Uterus (tissue), 4 donors: ENCODE results near the gene SSBP3. TPM values are rescaled to one million over a fixed set of nuclear protein-coding genes. Genes with fewer than 3 reads are reported as not detected.

Source experiments
- DNase-seq, 2 donors: peaks; one replicate each; pipeline ENCODE4 v3.0.0-alpha.2; 2019 to 2020
- H3K27ac ChIP-seq, 2 donors: fragments of 200-600 bp; sonication (generic); 1 replicate in 1 of 2; 2 replicates in 1 of 2; pipeline ENCODE4 v1.5.1; 2016 to 2018
- H3K27me3 ChIP-seq, 2 donors: fragments of 200-600 bp; sonication (generic); one replicate each; pipeline ENCODE4 v1.5.1; 2018 to 2019; ENCODE audit warnings: control low read depth in 1 of 2
- H3K36me3 ChIP-seq, 2 donors: fragments of 200-600 bp; sonication (generic); one replicate each; pipeline ENCODE4 v1.5.1; 2019; ENCODE audit warnings: control low read depth in 1 of 2
- H3K4me1 ChIP-seq, 2 donors: fragments of 200-600 bp; sonication (generic); one replicate each; pipeline ENCODE4 v1.5.1; 2018 to 2019; ENCODE audit warnings: control low read depth in 1 of 2
- H3K4me3 ChIP-seq, 2 donors: fragments of 200-600 bp; sonication (generic); 1 replicate in 1 of 2; 2 replicates in 1 of 2; pipeline ENCODE4 v1.5.1; 2018 to 2019; ENCODE audit warnings: mild to moderate bottlenecking in 1 of 2
- H3K9me3 ChIP-seq, 2 donors: fragments of 200-600 bp; sonication (generic); one replicate each; pipeline ENCODE4 v1.5.1; 2019; ENCODE audit warnings: control low read depth in 1 of 2
- CTCF ChIP-seq, 4 experiments: fragments of 200-600 bp in 2 of 4; fragments of 450-650 bp in 2 of 4; sonication (generic) in 2 of 4; IDR thresholded peaks; one replicate each; pipeline ENCODE4 v1.5.1; 2016 to 2019; ENCODE audit warnings: antibody characterized with exemption in 4 of 4, mild to moderate bottlenecking in 2 of 4, moderate library complexity in 1 of 4
- POLR2A ChIP-seq, 2 donors: fragments of 450-650 bp; IDR thresholded peaks; one replicate each; pipeline ENCODE4 v1.6.1; 2016; ENCODE audit warnings: antibody characterized with exemption in 2 of 2, mild to moderate bottlenecking in 1 of 2, moderate library complexity in 1 of 2
- intact Hi-C: fragments of 100-400 bp; cut with DNase I; formaldehyde crosslinking; loops from one replicate; pipeline ENCODE4 v1.15.1; 2023; ENCODE audit warnings: low total_unique reads
- total RNA-seq, 4 donors: library from RNA; depleted of rRNA in 3 of 4; stranded (reverse); fragments of >200 nt in 3 of 4; gene quantifications; one replicate each; pipeline versions ENCODE4 v1.1.0 to v1.2.4, GENCODE V29; 2014 to 2023
- donor health status: DM: yes; HTN: yes; CAD: no.

Gene SSBP3
- total RNA-seq, 4 donors from 2014 or later: 19.7 to 125 (median 31.4) TPM

GRCh38 chr1:54371038-54371941, 34.9 kb downstream of the SSBP3 start:
- Histone ChIP-seq H3K9me3 (no peaks in the 10 kb centered on the region), H3K4me3 (no peak overlapping the region), H3K27ac (no peak overlapping the region), H3K36me3 (no peaks in the 10 kb centered on the region), H3K27me3 (no peaks in the 10 kb centered on the region), H3K4me1 (peaks cover 0 to 4% of the 10 kb centered on the region in 2 donors)
- DNase-seq: no peak
- TF ChIP-seq CTCF (IDR thresholded peaks at IDR 0.05) (no peak), POLR2A (IDR thresholded peaks at IDR 0.05) (no peak)
- intact Hi-C loops: no loop called here

- Histone ChIP-seq H3K27ac (no peak overlapping the region), H3K27me3 (no peaks in the 10 kb centered on the region), H3K4me1 (no peaks in the 10 kb centered on the region), H3K36me3 (no peaks in the 10 kb centered on the region), H3K9me3 (no peaks in the 10 kb centered on the region), H3K4me3 (no peak overlapping the region)
- DNase-seq: no peak
- intact Hi-C loops: no loop called here
- no peak for TF ChIP-seq POLR2A (IDR thresholded peaks at IDR 0.05)
- TF ChIP-seq CTCF (IDR thresholded peaks at IDR 0.05): no peak
Measured at GRCh38 chr1:54370287-54370989, 35.8 kb downstream of the SSBP3 start.

- Histone ChIP-seq H3K4me1 (no peaks in the 10 kb centered on the region), H3K27me3 (no peaks in the 10 kb centered on the region), H3K4me3 (no peak overlapping the region), H3K9me3 (no peaks in the 10 kb centered on the region), H3K36me3 (no peaks in the 10 kb centered on the region), H3K27ac (no peak overlapping the region)
- intact Hi-C loops: no loop called here
- DNase-seq: no peak
- TF ChIP-seq CTCF (IDR thresholded peaks at IDR 0.05) (no peak), POLR2A (IDR thresholded peaks at IDR 0.05) (no peak)
Measured at GRCh38 chr1:54367613-54368012, 38.6 kb downstream of the SSBP3 start.

GRCh38 chr1:54365847-54366246, 40.3 kb downstream of the SSBP3 start:
- Histone ChIP-seq H3K27ac (no peak overlapping the region), H3K9me3 (no peaks in the 10 kb centered on the region), H3K36me3 (no peaks in the 10 kb centered on the region), H3K27me3 (no peaks in the 10 kb centered on the region), H3K4me3 (no peak overlapping the region), H3K4me1 (no peaks in the 10 kb centered on the region)
- TF ChIP-seq POLR2A (IDR thresholded peaks at IDR 0.05) (no peak), CTCF (IDR thresholded peaks at IDR 0.05) (no peak)
- DNase-seq: no peak
- intact Hi-C loops: no loop called here

GRCh38 chr1:54365398-54365797, 40.8 kb downstream of the SSBP3 start:
- Histone ChIP-seq H3K4me1 (no peaks in the 10 kb centered on the region), H3K9me3 (no peaks in the 10 kb centered on the region), H3K36me3 (no peaks in the 10 kb centered on the region), H3K27me3 (no peaks in the 10 kb centered on the region), H3K27ac (no peak overlapping the region), H3K4me3 (no peak overlapping the region)
- intact Hi-C loops: no loop called here
- TF ChIP-seq CTCF (IDR thresholded peaks at IDR 0.05) (no peak), POLR2A (IDR thresholded peaks at IDR 0.05) (no peak)
- DNase-seq: no peak
